ENCODE data around the gene FCGBP.
"Not testable (repeated sequence)": the region's sequence is repeated elsewhere in the genome, so short reads cannot be mapped to it uniquely, and the experiment has no call there.

Gene FCGBP

DNA sequence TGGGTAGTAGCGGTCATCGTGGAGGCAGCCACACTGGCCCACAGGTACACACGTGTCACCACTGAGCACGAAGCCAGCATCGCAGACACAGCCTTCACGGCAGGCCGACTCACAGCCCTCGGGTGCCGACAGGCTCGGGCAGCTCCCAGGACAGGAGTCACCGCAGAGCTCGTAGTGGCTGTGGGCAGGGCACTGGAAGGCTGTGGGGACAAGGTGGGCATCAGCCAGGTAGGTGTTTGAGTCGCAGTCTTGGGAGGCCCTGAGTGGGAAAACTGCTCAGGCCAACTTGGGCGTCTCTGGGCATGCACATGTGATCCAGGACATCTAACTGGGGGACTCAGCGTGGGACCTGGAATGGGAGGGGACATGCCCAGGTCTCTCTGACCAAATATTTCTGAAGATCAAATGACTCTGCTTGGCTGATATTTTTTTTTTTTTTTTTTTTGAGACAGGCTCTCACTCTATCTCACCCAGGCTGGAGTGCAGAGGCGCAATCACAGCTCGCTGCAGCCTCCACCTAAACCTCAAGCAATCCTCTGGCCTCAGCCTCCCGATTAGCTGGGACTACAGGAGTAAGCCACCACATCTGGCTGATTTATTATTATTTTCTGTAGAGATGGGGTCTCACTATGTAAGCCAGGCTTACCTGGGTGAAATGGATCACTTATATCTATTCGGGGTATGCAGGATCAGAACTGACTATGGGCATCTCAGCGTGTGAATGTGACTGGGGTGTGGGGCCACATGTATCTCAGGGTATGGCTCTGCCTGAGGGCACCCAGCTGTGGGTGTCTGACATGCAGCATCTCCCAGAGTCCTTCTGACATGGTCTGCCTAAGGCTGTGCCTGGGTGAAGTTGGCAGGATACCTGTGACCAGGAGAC, 44.3 kb downstream of the FCGBP start:
- DNase-seq, result not testable (repeated sequence)

DNA sequence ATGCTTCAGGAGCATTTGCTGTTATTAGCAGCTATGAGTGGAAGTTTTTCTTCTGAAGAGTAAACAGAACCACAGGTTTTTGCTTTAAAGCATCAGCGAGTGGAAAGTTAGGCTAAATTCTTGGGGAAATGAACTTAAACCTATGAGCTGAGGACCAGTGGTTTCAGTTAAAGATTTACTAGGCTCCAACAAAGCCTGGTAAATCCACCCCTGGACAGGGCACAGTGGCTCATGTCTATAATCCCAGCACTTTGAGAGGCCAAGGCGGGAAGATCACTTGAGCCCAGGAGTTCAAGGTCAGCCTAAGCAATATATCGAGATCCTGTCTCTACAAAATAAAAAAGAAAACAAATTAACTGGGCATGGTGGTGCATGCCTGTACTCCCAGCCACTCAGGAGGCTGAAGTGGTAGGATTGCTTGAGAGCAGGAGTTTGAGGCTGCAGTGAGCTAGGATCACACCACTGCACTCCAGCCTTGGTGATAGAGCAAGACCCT, 46.9 kb downstream of the FCGBP start:
- DNase-seq, result not testable (repeated sequence)

DNA sequence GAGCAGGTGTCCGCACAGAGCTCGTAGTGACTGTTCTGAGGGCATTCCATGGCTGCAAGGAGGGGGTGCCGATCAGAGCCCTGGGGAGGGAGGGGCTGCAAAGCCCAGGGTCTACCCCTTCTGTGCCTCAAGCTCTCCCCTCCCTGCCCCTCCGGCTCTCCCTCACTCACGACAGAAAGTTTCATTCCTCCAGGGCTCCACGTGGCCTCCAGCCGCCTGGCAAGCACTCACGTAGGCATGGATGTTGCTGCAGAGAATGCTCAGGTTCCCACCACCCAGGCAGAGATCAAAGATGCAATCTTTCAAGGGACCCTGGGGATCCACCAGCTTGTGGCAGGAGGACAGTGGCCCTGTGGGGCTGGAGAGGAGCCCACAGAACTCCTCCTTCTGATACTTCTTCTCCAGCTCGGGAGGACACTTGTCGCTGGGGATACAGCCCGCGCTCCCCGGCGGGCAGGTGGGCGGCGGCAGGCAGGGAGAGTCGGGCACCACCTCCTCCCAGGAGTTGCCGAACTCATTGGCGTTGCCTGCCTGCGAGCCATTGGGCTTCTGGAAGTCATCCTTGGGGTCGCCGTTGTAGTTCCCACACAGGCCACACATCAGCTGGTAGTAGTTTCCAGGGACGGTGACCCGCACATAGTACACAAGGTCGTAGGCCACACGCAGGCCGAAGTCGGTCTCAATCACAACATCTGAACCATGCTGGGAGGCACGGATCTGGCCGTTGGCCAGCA, 48.4 kb downstream of the FCGBP start:
- not testable (repeated sequence) for DNase-seq

DNA sequence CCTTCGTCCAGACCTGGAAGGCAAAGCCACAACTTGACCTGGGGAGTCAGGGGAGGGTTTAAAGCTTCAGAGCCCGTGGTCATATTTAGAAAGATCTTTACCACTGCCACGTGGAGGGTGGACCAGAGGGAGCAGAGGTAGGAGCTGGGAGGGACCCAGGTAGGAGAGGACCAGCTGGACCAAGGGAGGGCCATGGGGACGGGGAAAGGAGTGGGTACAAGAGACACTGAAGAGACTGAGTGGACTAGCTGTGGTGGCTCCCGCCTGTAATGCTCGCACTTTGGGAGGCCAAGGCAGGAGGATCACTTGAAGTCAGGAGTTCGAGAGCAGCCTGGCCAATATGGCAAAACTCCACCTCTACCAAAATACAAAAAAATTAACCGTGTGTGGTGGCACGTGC, 49.7 kb downstream of the FCGBP start:
- DNase-seq, result not testable (repeated sequence)

All from activated CD4-positive, alpha-beta T cell treated with anti-CD3 and anti-CD28 coated beads, Interleukin-2, amount 50 U/mL, for 1 hour (primary cell).